Measurements from ENCODE around the gene LMNA.
A peak's percentile ranks its signal among the peaks of the same experiment; 100 is the strongest.

The LMNA gene

DNA sequence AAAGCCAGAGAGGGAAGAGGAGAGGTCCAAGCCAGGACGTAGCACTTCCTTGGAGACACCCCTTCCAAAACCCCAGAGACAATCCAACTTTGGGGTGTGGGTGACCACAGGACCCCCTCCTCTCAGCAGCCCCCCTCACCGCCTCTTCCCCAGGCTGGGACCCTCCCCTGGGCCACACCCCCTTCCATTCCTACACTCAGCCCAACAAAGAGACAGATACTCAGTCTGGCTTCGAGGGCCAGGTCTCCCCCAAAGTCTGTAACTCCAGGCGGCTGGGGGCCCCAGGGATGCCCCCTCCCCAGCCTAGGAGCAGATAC is 33.7 kb upstream of the LMNA start:
- Histone ChIP-seq H3K27me3 (ENCODE audit: insufficient read depth, poor library complexity, severe bottlenecking) (peaks cover 10% of the 10 kb centered on the region), H3K4me3 (replicated peaks; ENCODE audit: insufficient read depth, low read length) (no peak overlapping the region), H3K27ac (replicated peaks) (no peak overlapping the region)
- TF ChIP-seq, protein P1, sequence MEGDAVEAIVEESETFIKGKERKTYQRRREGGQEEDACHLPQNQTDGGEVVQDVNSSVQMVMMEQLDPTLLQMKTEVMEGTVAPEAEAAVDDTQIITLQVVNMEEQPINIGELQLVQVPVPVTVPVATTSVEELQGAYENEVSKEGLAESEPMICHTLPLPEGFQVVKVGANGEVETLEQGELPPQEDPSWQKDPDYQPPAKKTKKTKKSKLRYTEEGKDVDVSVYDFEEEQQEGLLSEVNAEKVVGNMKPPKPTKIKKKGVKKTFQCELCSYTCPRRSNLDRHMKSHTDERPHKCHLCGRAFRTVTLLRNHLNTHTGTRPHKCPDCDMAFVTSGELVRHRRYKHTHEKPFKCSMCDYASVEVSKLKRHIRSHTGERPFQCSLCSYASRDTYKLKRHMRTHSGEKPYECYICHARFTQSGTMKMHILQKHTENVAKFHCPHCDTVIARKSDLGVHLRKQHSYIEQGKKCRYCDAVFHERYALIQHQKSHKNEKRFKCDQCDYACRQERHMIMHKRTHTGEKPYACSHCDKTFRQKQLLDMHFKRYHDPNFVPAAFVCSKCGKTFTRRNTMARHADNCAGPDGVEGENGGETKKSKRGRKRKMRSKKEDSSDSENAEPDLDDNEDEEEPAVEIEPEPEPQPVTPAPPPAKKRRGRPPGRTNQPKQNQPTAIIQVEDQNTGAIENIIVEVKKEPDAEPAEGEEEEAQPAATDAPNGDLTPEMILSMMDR (IDR thresholded peaks at IDR 0.05; ENCODE audit: insufficient read depth, low read length) = no peak
- TF ChIP-seq, protein P2, sequence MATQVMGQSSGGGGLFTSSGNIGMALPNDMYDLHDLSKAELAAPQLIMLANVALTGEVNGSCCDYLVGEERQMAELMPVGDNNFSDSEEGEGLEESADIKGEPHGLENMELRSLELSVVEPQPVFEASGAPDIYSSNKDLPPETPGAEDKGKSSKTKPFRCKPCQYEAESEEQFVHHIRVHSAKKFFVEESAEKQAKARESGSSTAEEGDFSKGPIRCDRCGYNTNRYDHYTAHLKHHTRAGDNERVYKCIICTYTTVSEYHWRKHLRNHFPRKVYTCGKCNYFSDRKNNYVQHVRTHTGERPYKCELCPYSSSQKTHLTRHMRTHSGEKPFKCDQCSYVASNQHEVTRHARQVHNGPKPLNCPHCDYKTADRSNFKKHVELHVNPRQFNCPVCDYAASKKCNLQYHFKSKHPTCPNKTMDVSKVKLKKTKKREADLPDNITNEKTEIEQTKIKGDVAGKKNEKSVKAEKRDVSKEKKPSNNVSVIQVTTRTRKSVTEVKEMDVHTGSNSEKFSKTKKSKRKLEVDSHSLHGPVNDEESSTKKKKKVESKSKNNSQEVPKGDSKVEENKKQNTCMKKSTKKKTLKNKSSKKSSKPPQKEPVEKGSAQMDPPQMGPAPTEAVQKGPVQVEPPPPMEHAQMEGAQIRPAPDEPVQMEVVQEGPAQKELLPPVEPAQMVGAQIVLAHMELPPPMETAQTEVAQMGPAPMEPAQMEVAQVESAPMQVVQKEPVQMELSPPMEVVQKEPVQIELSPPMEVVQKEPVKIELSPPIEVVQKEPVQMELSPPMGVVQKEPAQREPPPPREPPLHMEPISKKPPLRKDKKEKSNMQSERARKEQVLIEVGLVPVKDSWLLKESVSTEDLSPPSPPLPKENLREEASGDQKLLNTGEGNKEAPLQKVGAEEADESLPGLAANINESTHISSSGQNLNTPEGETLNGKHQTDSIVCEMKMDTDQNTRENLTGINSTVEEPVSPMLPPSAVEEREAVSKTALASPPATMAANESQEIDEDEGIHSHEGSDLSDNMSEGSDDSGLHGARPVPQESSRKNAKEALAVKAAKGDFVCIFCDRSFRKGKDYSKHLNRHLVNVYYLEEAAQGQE (IDR thresholded peaks at IDR 0.05; ENCODE audit: insufficient replicate concordance, low read depth) = no peak
- no peak for TF ChIP-seq SPI1 (IDR thresholded peaks at IDR 0.05; ENCODE audit: borderline replicate concordance, low read depth)
- no peak for TF ChIP-seq GABPA (IDR thresholded peaks at IDR 0.05; ENCODE audit: low read depth)
- no peak for TF ChIP-seq POLR2AphosphoS5 (IDR thresholded peaks at IDR 0.05; ENCODE audit: low read depth)
- DNase-seq (ENCODE audit: low read depth in 1 of 2, low spot score in 1 of 2) = no peak

DNA sequence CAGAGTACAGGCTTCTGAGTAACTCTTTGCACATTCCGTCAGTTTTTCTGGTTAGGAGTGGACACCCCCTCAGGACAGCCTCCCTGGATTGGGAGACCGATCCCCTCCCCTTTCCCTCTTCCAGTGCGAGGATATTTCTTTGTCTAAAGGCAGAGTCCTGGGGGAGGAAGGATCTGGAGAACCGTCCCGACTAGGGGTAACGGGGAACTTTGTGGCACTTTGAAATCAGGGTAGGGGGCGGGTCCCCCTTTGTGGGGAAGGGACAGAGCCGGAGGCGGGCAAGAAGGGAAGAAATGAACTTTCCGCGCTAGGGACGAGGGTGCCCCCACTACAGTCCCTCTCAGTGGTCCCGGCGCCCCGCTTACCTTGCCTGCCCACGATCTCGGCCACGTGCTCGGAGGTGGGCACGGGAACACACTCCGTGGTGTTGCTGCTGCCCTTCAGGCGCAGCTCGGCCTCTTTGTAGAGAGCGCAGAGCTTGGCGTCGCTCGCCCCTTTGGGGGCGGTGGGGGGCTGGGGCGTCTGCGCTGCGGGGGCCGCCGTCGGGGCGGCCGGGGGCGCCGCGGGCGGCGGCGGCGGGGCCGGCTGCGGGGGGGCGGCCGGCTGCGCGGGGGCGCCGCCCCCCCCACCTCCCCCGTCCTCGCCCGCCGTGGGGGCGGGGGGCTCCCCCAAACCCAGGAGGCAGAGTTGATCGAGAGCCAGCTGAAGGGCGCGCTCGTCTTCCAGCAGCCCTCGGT is 33.2 kb upstream of the LMNA start:
- Histone ChIP-seq H3K27me3 (ENCODE audit: insufficient read depth, poor library complexity, severe bottlenecking) (peaks cover 10% of the 10 kb centered on the region), H3K27ac (replicated peaks) (no peak overlapping the region), H3K4me3 (replicated peaks; ENCODE audit: insufficient read depth, low read length) (peak overlapping the region; percentile 85)
- TF ChIP-seq, protein P2 (IDR thresholded peaks at IDR 0.05; ENCODE audit: insufficient replicate concordance, low read depth) = no peak
- TF ChIP-seq GABPA (IDR thresholded peaks at IDR 0.05; ENCODE audit: low read depth) (no peak), SPI1 (IDR thresholded peaks at IDR 0.05; ENCODE audit: borderline replicate concordance, low read depth) (no peak), POLR2AphosphoS5 (IDR thresholded peaks at IDR 0.05; ENCODE audit: low read depth) (no peak)
- TF ChIP-seq, protein P1 (IDR thresholded peaks at IDR 0.05; ENCODE audit: insufficient read depth, low read length) = no peak
- DNase-seq (ENCODE audit: low read depth in 1 of 2, low spot score in 1 of 2) = no peak

DNA sequence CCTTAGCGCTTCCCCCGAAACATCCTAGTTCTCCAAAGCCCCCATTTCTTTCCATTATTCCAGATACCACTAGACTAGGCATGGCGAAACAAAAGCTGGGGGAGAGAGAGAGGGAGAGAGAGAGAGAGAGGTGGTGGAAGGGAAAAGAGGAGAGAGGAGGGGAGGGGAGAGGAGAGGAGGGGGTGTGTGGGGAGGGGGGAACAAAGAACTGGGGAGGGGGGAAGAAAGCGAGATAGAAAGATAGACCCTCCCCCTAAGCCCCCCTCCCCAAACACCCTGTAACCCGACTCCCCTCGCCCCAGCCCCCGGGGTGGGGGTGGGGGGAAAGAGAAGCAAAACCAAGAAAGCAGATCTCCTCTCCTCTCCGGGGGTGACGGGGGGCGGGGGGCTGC is 32.6 kb upstream of the LMNA start:
- no peak overlapping the region for H3K27ac ChIP-seq (replicated peaks)
- peaks cover 10% of the 10 kb centered on the region for H3K27me3 ChIP-seq (ENCODE audit: insufficient read depth, poor library complexity, severe bottlenecking)
- TF ChIP-seq GABPA (IDR thresholded peaks at IDR 0.05; ENCODE audit: low read depth) = no peak
- TF ChIP-seq, protein P1 (IDR thresholded peaks at IDR 0.05; ENCODE audit: insufficient read depth, low read length) = no peak
- peak overlapping the region; percentile 85 for H3K4me3 ChIP-seq (replicated peaks; ENCODE audit: insufficient read depth, low read length)
- no peak for DNase-seq (ENCODE audit: low read depth in 1 of 2, low spot score in 1 of 2)
